GM10248 (cell line): ENCODE results near the gene FAAP20.
A peak's percentile ranks its signal among the peaks of the same experiment; 100 is the strongest.

Experiments used
- CTCF ChIA-PET: fragments of 300-600 bp; sonication (Branson Sonifier 250); formaldehyde crosslinking; extraction: SDS; loops from one replicate; lab custom pipeline; 2021; ENCODE audit warnings: antibody characterized with exemption; lab: Yijun Ruan, JAX
- POLR2A ChIA-PET: fragments of 350-650 bp; sonication (Branson Sonifier 250); formaldehyde crosslinking; extraction: SDS; loops from one replicate; lab custom pipeline; 2020; ENCODE audit warnings: antibody characterized with exemption; lab: Yijun Ruan, JAX
- DNase-seq: peaks from one replicate; pipeline ENCODE4 v3.0.0; 2012; ENCODE audit errors: extremely low spot score
- TF ChIP-seq, protein P1 (sequence below): IDR thresholded peaks from 2 replicates; pipeline ENCODE4 v1.5.1; 2012; ENCODE audit warnings: mild to moderate bottlenecking, low read depth; ENCODE audit errors: extremely low read depth, missing control alignments, control extremely low read depth

Gene FAAP20

GRCh38 chr1:2239013-2239370 is 44.4 kb upstream of the FAAP20 start:
- CTCF ChIA-PET, result interaction anchor here (0.6 to 1.0 kb wide), 3 partner anchors 10 to 44 kb away, joined by 3 to 4 read pairs (median 3); partner anchors contain the start of gene FAAP20
- POLR2A ChIA-PET, result no interaction called here
- DNase-seq, result no peak
- TF ChIP-seq, protein P1, sequence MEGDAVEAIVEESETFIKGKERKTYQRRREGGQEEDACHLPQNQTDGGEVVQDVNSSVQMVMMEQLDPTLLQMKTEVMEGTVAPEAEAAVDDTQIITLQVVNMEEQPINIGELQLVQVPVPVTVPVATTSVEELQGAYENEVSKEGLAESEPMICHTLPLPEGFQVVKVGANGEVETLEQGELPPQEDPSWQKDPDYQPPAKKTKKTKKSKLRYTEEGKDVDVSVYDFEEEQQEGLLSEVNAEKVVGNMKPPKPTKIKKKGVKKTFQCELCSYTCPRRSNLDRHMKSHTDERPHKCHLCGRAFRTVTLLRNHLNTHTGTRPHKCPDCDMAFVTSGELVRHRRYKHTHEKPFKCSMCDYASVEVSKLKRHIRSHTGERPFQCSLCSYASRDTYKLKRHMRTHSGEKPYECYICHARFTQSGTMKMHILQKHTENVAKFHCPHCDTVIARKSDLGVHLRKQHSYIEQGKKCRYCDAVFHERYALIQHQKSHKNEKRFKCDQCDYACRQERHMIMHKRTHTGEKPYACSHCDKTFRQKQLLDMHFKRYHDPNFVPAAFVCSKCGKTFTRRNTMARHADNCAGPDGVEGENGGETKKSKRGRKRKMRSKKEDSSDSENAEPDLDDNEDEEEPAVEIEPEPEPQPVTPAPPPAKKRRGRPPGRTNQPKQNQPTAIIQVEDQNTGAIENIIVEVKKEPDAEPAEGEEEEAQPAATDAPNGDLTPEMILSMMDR, result no peak

GRCh38 chr1:2238361-2239012 is 43.9 kb upstream of the FAAP20 start:
- CTCF ChIA-PET, result interaction anchor here (0.6 to 1.0 kb wide), 3 partner anchors 9 to 44 kb away, joined by 3 to 4 read pairs (median 3); partner anchors contain the start of gene FAAP20
- TF ChIP-seq, protein P1, result no peak
- no peak for DNase-seq
- POLR2A ChIA-PET, result no interaction called here

GRCh38 chr1:2237773-2238172 is 43.2 kb upstream of the FAAP20 start:
- DNase-seq, result no peak
- POLR2A ChIA-PET, result no interaction called here
- TF ChIP-seq, protein P1, result peak; percentile 11
- CTCF ChIA-PET, result no interaction called here

- no peak for DNase-seq
- CTCF ChIA-PET, result no interaction called here
- TF ChIP-seq, protein P1, result no peak
- POLR2A ChIA-PET, result interaction anchor here (1.1 kb wide), 1 partner anchor 9 kb away, joined by 3 read pairs; no protein-coding TSS in a partner anchor
Measured at GRCh38 chr1:2236695-2237677, 42.4 kb upstream of the FAAP20 start.

DNA sequence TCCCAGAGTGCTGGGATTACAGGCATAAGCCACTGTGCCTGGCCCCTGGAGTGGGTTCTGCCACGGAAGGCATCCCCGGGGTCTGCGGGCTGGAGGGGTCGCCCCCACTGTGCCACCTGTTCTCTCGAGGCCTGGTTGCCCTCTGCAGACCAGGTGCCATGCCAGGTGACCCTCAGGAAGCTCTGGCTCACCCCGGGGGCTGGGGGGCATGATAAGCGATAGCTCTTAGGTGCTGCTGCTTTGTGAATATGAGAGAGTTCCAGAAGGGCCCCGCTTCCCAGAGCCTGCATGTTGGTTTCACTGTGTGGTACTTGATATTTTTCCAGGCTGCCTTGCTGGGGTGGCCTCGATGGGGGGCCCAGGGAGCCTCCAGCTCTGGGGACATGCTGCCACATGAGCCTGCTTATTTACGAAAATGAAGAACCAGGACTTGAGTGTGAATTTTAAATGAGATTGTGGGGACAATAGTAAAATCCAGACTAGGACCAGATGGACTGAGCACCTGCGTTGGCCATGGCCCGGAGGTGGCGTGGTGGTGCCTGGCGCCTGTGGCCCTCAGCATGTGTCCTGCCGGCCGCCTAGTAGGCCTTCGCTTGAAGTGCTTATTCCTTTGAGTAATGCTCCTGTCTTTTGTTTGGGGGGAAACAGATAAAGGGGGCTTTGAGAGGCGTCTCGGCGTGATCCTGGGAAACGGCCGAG is 40.9 kb upstream of the FAAP20 start:
- DNase-seq, result no peak
- ChIA-PET CTCF (no interaction called here), POLR2A (no interaction called here)
- TF ChIP-seq, protein P1, result no peak

GRCh38 chr1:2234762-2235113 is 40.2 kb upstream of the FAAP20 start:
- POLR2A ChIA-PET, result no interaction called here
- no peak for DNase-seq
- CTCF ChIA-PET, result interaction anchor here (1.0 to 1.3 kb wide), 4 partner anchors 14 to 312 kb away, joined by 3 read pairs; no protein-coding TSS in a partner anchor
- TF ChIP-seq, protein P1, result no peak
